Activated CD4-positive, alpha-beta T cell treated with anti-CD3 and anti-CD28 coated beads, Interleukin-2, amount 50 U/mL, for 24 hours (primary cell): Measurements from ENCODE around the gene ZNF200.

ENCODE experiments used
- DNase-seq, 2 donors: peaks; one replicate each; pipeline ENCODE4 v3.0.0-alpha.2; 2020; ENCODE audit warnings: low read depth in 1 of 2, low spot score in 1 of 2

The ZNF200 gene

DNA sequence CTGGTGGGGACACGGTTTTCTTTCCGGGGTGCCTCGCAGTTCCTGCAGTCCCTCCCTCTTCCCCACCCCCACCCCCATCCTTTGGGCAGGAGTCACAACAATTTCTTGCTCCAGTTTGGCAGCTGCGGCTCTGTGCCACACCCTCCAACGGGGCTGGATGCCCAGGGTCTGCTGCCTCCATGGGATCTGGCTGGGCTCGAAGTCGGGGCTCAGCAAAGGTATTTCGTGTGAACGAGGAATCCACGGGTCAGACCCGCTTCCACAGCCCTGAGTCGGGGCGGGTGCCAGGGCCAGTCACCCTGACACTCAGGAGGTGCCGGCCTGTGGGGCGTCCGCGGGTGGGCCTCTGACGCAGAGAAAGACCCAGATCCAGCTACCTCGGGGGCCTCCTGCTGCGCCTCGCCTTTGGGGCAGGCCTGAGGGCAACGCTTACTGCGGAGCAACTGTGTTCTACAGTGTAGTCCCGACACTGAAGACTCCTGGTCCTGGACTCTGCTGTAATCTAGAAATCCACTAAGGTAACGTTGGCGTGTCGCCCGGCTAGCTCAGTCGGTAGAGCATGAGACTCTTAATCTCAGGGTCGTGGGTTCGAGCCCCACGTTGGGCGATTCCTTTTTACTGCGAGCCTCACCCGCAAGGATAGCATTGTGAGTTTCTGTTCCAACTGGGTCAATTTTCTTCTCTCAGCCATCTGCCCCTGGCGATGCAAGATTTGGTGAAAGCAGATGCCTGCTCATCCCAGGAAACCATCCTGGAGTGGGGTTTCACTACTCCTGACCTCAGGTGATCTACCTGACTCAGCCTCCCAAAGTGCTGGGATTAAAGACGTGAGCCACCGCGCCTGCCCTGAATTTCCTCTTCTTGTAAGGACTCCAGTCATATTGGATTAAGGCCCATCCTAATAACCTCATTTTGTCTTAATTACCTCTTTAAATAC is 59.5 kb downstream of the ZNF200 start:
- DNase-seq = peak in 1 of 2 donors; percentile 48

DNA sequence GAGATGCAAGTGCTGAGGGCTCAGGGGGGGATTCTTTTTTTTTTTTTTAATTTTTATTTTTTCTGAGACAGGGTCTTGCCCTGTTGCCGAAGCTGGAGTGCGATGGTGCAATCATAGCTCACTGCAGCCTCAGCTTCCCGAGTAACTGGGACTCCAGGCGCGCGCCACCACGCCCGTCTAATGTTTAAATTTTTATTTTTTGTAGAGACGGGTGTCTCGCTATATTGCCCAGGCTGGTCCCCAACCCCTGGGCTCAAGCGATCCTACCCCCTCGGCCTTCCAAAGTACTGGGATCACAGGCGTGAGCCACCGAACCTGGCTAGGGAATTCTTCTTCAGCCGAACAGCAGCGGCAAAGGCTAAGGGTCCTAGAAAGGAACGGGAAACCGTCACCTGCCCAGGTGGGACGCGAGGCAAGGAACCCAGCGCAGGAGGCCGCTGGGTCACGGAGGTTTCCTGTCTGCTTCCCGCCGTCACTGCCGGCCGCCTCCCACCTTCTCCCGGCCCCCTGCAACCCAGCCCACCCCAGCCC is 60.3 kb downstream of the ZNF200 start:
- DNase-seq = no peak

DNA sequence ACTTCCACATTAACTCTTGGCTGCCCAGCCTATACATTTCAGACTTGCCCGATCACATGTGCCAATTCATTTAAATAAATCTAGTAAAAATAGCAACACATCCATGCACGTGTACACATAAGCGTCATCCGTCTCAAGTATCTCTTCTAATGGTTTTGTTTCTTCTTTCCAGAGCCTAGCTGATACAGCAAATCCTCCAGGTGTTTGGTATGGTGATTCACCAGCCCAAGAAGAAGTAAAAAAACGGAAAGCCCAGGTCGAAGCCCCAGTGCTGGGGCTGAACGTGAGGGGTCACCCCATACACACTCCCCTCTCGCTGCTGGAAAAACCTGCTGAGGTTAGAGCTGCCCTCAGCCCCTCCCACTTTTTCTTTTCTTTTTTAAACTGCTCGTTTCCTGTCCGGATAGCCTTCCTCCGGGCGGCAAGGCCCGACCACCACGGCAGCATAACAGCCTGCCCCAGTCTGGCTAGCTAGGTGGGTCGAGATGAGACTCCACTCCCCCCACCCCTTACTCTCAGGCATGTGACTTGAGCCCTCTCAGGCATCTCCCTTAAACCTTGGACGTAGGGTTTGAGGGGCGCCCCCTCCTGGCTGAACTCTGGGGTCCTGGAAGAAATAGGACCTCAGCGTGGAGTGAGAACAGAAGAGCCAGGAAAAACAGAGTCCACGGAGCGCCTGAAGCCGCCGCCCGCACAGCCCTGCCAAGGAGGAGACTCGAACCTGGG is 60.9 kb downstream of the ZNF200 start:
- no peak for DNase-seq
